GM12878 (cell line): ENCODE data around the gene ANTXR1. TPM values are rescaled to one million over a fixed set of nuclear protein-coding genes. Genes with fewer than 3 reads are reported as not detected.

Experiments
- ATAC-seq: fragments of 200-7000 bp; cut with Tn5 transposase; 3 replicates; pipeline ENCODE4 v1.9.1; 2020; ENCODE audit warnings: mild to moderate bottlenecking, moderate library complexity
- BruUV-seq: library from RNA; stranded (reverse); fragments of 400-500 nt; replicated peaks from 2 replicates; lab custom pipeline; 2021; lab: Mats Ljungman, UMichigan
- CTCF ChIA-PET: fragments of 300-600 bp; sonication (Branson Sonifier 250); formaldehyde crosslinking; extraction: SDS; loops from one replicate; lab custom pipeline; 2021; ENCODE audit warnings: inconsistent platforms; lab: Yijun Ruan, JAX
- POLR2A ChIA-PET: fragments of 350-600 bp; formaldehyde crosslinking; extraction: SDS; loops from one replicate; lab custom pipeline; 2021; ENCODE audit warnings: inconsistent platforms; lab: Charles Lee
- RAD21 ChIA-PET: fragments of 300-600 bp; sonication (Branson Sonifier 250); formaldehyde crosslinking; loops from one replicate; lab custom pipeline; 2023; ENCODE audit warnings: antibody characterized with exemption; ENCODE audit not compliant: unreplicated experiment; lab: Charles Lee
- SMC1A ChIA-PET: fragments of 300-600 bp; sonication (Branson Sonifier 250); formaldehyde crosslinking; loops from one replicate; lab custom pipeline; 2023; ENCODE audit not compliant: unreplicated experiment, uncharacterized antibody; lab: Charles Lee
- DNase-seq: peaks from one replicate; pipeline ENCODE4 v3.0.0-alpha.2; 2011; ENCODE audit warnings: low read depth, low spot score
- FAIRE-seq: peaks from 3 replicates; lab custom pipeline; 2011; peaks lifted over from hg19 to GRCh38; lab: Jason Lieb, UNC
- H2AFZ ChIP-seq: 2 replicates; pipeline ENCODE4 v1.6.0; 2011; ENCODE audit warnings: low read depth, low read length, control low read depth; ENCODE audit not compliant: control insufficient read depth
- H3K27ac ChIP-seq: 2 replicates; pipeline ENCODE4 v1.5.1; 2011; ENCODE audit warnings: control low read depth; ENCODE audit not compliant: control insufficient read depth, insufficient read depth
- H3K27me3 ChIP-seq, 2 experiments: replicated peaks in 1 of 2; 2 replicates each; pipeline versions ENCODE4 v1.6.0 to v1.6.1; 2011; ENCODE audit warnings: low read length in 1 of 2; ENCODE audit not compliant: control insufficient read depth in 2 of 2, insufficient read depth in 2 of 2
- H3K36me3 ChIP-seq, 2 experiments: 2 replicates each; pipeline ENCODE4 v1.5.1; 2011; ENCODE audit warnings: low read length in 1 of 2; ENCODE audit not compliant: control insufficient read depth in 2 of 2, insufficient read depth in 2 of 2
- H3K4me1 ChIP-seq: 2 replicates; pipeline ENCODE4 v1.6.1; 2011; ENCODE audit warnings: mild to moderate bottlenecking, low read length, moderate library complexity, mixed read lengths; ENCODE audit not compliant: control insufficient read depth, insufficient read depth
- H3K4me2 ChIP-seq: 2 replicates; pipeline ENCODE4 v1.6.0; 2011; ENCODE audit warnings: control low read depth; ENCODE audit not compliant: control insufficient read depth, insufficient read depth
- H3K4me3 ChIP-seq: fragments of 200-600 bp; sonication (generic); 2 replicates; pipeline ENCODE4 v1.5.1; 2016
- H3K79me2 ChIP-seq: 2 replicates; pipeline ENCODE4 v1.6.0; 2011; ENCODE audit warnings: low read length; ENCODE audit not compliant: control insufficient read depth, insufficient read depth
- H3K9ac ChIP-seq: 2 replicates; pipeline ENCODE4 v1.8.0; 2011; ENCODE audit warnings: low read length, control low read depth, mixed read lengths; ENCODE audit not compliant: control insufficient read depth, insufficient read depth
- H3K9me3 ChIP-seq: replicated peaks from 3 replicates; pipeline ENCODE4 v1.5.1; 2011; ENCODE audit warnings: mild to moderate bottlenecking, low read length; ENCODE audit not compliant: control insufficient read depth, insufficient read depth
- H4K20me1 ChIP-seq: 2 replicates; pipeline ENCODE4 v1.6.0; 2011; ENCODE audit not compliant: control insufficient read depth, insufficient read depth
- BCL11A ChIP-seq: IDR thresholded peaks from 2 replicates; pipeline ENCODE4 v1.6.1; 2011; ENCODE audit warnings: low read depth, low read length
- CBX5 ChIP-seq: sonication (generic); IDR thresholded peaks from 2 replicates; pipeline ENCODE4 v1.6.1; 2016; ENCODE audit warnings: low read depth, moderate library complexity, mild to moderate bottlenecking, inconsistent platforms
- CEBPB ChIP-seq, 2 experiments: fragments of 150-350 bp in 1 of 2; IDR thresholded peaks; 2 replicates each; pipeline ENCODE4 v1.6.1; 2012 to 2014; ENCODE audit warnings: low read depth in 2 of 2, low read length in 2 of 2, borderline replicate concordance in 1 of 2, inconsistent platforms in 1 of 2
- FOXM1 ChIP-seq: IDR thresholded peaks from 2 replicates; pipeline ENCODE4 v1.6.1; 2012; ENCODE audit warnings: low read depth, mild to moderate bottlenecking, inconsistent platforms, low read length, moderate library complexity
- GABPA ChIP-seq: IDR thresholded peaks from 2 replicates; pipeline ENCODE4 v1.6.1; 2014; ENCODE audit warnings: antibody characterized with exemption, low read depth, mild to moderate bottlenecking, inconsistent platforms
- KDM1A ChIP-seq: fragments of 200-600 bp; sonication (generic); IDR thresholded peaks from 2 replicates; pipeline ENCODE4 v1.6.1; 2016; ENCODE audit warnings: borderline replicate concordance
- KLF5 ChIP-seq: fragments of 450-650 bp; IDR thresholded peaks from 2 replicates; pipeline ENCODE4 v1.6.1; 2014; ENCODE audit warnings: mild to moderate bottlenecking; ENCODE audit not compliant: partially characterized antibody
- NR2F1 ChIP-seq: fragments of 450-650 bp; conservative IDR thresholded peaks from 2 replicates; pipeline ENCODE4 v1.6.1; 2017; ENCODE audit warnings: mild to moderate bottlenecking
- RB1 ChIP-seq: fragments of 450-650 bp; formaldehyde crosslinking; IDR thresholded peaks from 2 replicates; pipeline ENCODE4 v1.6.1; 2017; ENCODE audit warnings: mild to moderate bottlenecking, borderline replicate concordance
- RCOR1 ChIP-seq: conservative IDR thresholded peaks from 2 replicates; pipeline ENCODE4 v1.6.1; 2012; ENCODE audit warnings: low read depth, low read length, improper control_type of control experiment
- SIN3A ChIP-seq: IDR thresholded peaks from 2 replicates; pipeline ENCODE4 v1.6.1; 2012; ENCODE audit warnings: low read depth, low read length, improper control_type of control experiment
- SMAD1 ChIP-seq: fragments of 450-650 bp; IDR thresholded peaks from 2 replicates; pipeline ENCODE4 v1.6.1; 2018; ENCODE audit warnings: mild to moderate bottlenecking, low read depth; ENCODE audit not compliant: partially characterized antibody
- SPI1 ChIP-seq: IDR thresholded peaks from 2 replicates; pipeline ENCODE4 v1.6.1; 2011; ENCODE audit warnings: low read depth, mild to moderate bottlenecking, low read length, moderate library complexity, borderline replicate concordance; ENCODE audit not compliant: insufficient read depth
- SREBF1 ChIP-seq: IDR thresholded peaks from 2 replicates; pipeline ENCODE4 v1.6.1; 2012; ENCODE audit warnings: mild to moderate bottlenecking, low read length
- TCF12 ChIP-seq: IDR thresholded peaks from 2 replicates; pipeline ENCODE4 v1.6.1; 2011; ENCODE audit warnings: low read depth, mild to moderate bottlenecking, low read length
- WGBS: methylation state at CpG from one replicate; pipeline ENCODE4 v1.1.6; 2016; ENCODE audit warnings: low lambda C conversion rate; ENCODE audit not compliant: insufficient replicate concordance, insufficient coverage; ENCODE audit errors: missing lambda C conversion rate; 5-methylcytosine and 5-hydroxymethylcytosine counted together
- in situ Hi-C: fragments of 300-500 bp; cut with MboI; formaldehyde crosslinking; loops from 9 replicates; pipeline ENCODE4 v1.14.3; 2018; ENCODE audit warnings: mixed read lengths
- intact Hi-C: fragments of 100-400 bp; cut with micrococcal nuclease; formaldehyde crosslinking; loops from one replicate; pipeline ENCODE4 v1.14.2; 2022; ENCODE audit not compliant: unreplicated experiment
- polyA plus RNA-seq, 11 experiments: library from polyadenylated mRNA; depleted of rRNA in 4 of 11; unstranded in 6 of 11; stranded (reverse) in 5 of 11; fragments of >200 nt; fragmentation: Nextera tagmentation in 4 of 11; fragmentation: Illumina TruSeq in 1 of 11; extraction: Ambion mirVana in 4 of 11; extraction: Trizol in 1 of 11; gene quantifications; 1 replicate in 1 of 11; 2 replicates in 10 of 11; pipeline versions ENCODE4 v1.2.1 to v1.2.3, GENCODE V29; 2011 to 2016; ENCODE audit warnings: inconsistent platforms in 2 of 11, missing spikeins in 2 of 11, low read depth in 1 of 11
- total RNA-seq, 4 experiments: library from RNA; depleted of rRNA in 3 of 4; stranded (reverse); fragments of >200 nt in 3 of 4; fragmentation: Illumina TruSeq in 1 of 4; extraction: Trizol in 1 of 4; gene quantifications; 2 replicates each; pipeline versions ENCODE4 v1.2.1 to v1.2.3, GENCODE V29; 2013 to 2021
- TF ChIP-seq, protein P1 (sequence below): fragments of 450-650 bp; IDR thresholded peaks from 2 replicates; pipeline ENCODE4 v1.6.1; 2016; ENCODE audit warnings: mild to moderate bottlenecking
- TF ChIP-seq, protein P2 (sequence below): fragments of 450-650 bp; IDR thresholded peaks from 2 replicates; pipeline ENCODE4 v1.6.1; 2017; ENCODE audit warnings: mild to moderate bottlenecking, moderate library complexity
- TF ChIP-seq, protein P3 (sequence below): fragments of 450-650 bp; IDR thresholded peaks from 2 replicates; pipeline ENCODE4 v1.6.1; 2017; ENCODE audit warnings: antibody characterized with exemption, mild to moderate bottlenecking, moderate library complexity

Gene ANTXR1
- total and polyA plus RNA-seq, 10 of the 15 experiments (the other 5 are each of a cell fraction or from before 2014, with no cell fraction given) = 0.09 to 0.26 TPM; not detected in 8

DNA sequence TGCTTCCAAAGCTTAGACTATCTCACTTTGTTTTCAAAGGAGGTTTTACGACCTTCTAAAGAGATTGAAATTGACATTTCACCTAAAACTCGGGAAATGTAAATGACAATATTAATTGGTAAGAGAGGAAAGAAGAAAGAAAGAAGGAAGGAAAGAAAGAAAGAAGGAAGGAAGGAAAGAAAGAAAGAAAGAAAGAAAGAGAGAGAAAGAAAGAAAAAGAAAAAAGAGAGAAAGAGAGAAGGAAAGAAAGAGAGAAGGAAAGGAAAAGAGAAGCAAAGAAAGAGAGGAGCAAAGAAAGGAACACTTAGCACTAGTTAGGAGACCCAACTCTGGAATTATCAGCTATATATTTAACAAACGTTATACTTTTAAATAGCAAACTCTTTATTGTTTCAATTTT, 34.9 kb upstream of the ANTXR1 start:
- no TSS peak for BruUV-seq
- RAD21 ChIA-PET = no interaction called here
- TF ChIP-seq, protein P1, sequence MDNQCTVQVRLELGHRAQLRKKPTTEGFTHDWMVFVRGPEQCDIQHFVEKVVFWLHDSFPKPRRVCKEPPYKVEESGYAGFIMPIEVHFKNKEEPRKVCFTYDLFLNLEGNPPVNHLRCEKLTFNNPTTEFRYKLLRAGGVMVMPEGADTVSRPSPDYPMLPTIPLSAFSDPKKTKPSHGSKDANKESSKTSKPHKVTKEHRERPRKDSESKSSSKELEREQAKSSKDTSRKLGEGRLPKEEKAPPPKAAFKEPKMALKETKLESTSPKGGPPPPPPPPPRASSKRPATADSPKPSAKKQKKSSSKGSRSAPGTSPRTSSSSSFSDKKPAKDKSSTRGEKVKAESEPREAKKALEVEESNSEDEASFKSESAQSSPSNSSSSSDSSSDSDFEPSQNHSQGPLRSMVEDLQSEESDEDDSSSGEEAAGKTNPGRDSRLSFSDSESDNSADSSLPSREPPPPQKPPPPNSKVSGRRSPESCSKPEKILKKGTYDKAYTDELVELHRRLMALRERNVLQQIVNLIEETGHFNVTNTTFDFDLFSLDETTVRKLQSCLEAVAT = no peak
- TF ChIP-seq GABPA (no peak), KDM1A (no peak), KLF5 (no peak), SREBF1 (no peak), CBX5 (no peak), FOXM1 (no peak), NR2F1 (no peak), TCF12 (no peak), RCOR1 (no peak), RB1 (no peak), SIN3A (no peak), BCL11A (no peak), SPI1 (no peak), CEBPB (IDR thresholded peaks at IDR 0.05; ENCODE audit: borderline replicate concordance in 1 of 2, low read depth in 2 of 2, low read length in 2 of 2) (no peak), SMAD1 (no peak)
- TF ChIP-seq, protein P2, sequence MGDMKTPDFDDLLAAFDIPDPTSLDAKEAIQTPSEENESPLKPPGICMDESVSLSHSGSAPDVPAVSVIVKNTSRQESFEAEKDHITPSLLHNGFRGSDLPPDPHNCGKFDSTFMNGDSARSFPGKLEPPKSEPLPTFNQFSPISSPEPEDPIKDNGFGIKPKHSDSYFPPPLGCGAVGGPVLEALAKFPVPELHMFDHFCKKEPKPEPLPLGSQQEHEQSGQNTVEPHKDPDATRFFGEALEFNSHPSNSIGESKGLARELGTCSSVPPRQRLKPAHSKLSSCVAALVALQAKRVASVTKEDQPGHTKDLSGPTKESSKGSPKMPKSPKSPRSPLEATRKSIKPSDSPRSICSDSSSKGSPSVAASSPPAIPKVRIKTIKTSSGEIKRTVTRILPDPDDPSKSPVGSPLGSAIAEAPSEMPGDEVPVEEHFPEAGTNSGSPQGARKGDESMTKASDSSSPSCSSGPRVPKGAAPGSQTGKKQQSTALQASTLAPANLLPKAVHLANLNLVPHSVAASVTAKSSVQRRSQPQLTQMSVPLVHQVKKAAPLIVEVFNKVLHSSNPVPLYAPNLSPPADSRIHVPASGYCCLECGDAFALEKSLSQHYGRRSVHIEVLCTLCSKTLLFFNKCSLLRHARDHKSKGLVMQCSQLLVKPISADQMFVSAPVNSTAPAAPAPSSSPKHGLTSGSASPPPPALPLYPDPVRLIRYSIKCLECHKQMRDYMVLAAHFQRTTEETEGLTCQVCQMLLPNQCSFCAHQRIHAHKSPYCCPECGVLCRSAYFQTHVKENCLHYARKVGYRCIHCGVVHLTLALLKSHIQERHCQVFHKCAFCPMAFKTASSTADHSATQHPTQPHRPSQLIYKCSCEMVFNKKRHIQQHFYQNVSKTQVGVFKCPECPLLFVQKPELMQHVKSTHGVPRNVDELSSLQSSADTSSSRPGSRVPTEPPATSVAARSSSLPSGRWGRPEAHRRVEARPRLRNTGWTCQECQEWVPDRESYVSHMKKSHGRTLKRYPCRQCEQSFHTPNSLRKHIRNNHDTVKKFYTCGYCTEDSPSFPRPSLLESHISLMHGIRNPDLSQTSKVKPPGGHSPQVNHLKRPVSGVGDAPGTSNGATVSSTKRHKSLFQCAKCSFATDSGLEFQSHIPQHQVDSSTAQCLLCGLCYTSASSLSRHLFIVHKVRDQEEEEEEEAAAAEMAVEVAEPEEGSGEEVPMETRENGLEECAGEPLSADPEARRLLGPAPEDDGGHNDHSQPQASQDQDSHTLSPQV = no peak
- TF ChIP-seq, protein P3, sequence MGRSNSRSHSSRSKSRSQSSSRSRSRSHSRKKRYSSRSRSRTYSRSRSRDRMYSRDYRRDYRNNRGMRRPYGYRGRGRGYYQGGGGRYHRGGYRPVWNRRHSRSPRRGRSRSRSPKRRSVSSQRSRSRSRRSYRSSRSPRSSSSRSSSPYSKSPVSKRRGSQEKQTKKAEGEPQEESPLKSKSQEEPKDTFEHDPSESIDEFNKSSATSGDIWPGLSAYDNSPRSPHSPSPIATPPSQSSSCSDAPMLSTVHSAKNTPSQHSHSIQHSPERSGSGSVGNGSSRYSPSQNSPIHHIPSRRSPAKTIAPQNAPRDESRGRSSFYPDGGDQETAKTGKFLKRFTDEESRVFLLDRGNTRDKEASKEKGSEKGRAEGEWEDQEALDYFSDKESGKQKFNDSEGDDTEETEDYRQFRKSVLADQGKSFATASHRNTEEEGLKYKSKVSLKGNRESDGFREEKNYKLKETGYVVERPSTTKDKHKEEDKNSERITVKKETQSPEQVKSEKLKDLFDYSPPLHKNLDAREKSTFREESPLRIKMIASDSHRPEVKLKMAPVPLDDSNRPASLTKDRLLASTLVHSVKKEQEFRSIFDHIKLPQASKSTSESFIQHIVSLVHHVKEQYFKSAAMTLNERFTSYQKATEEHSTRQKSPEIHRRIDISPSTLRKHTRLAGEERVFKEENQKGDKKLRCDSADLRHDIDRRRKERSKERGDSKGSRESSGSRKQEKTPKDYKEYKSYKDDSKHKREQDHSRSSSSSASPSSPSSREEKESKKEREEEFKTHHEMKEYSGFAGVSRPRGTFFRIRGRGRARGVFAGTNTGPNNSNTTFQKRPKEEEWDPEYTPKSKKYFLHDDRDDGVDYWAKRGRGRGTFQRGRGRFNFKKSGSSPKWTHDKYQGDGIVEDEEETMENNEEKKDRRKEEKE = no peak

More for the DNA sequence above, 34.9 kb upstream of the ANTXR1 start:
- SMC1A ChIA-PET = no interaction called here
- Histone ChIP-seq H3K4me2 (no peak overlapping the region), H3K79me2 (no peaks in the 10 kb centered on the region), H3K4me3 (no peak overlapping the region), H3K27me3 (peaks cover 0 to 5% of the 10 kb centered on the region in 2 experiments; a peak in 1 of 4 replicates), H3K36me3 (no peaks in the 10 kb centered on the region), H3K9ac (no peak overlapping the region), H3K27ac (no peak overlapping the region), H2AFZ (no peak overlapping the region), H4K20me1 (no peaks in the 10 kb centered on the region), H3K9me3 (no peaks in the 10 kb centered on the region), H3K4me1 (no peaks in the 10 kb centered on the region)
- CTCF ChIA-PET = interaction anchor here (0.7 kb wide), 1 partner anchor 232 kb away, joined by 4 read pairs; no protein-coding TSS in a partner anchor
- ATAC-seq (no peak), DNase-seq (no peak), FAIRE-seq (no peak)
- intact Hi-C loops (no loop called here), in situ Hi-C loops (no loop called here)
- POLR2A ChIA-PET = no interaction called here
- 19% methylated on average over 3 of the region's 3 CpGs for WGBS
